CD4-positive, alpha-beta memory T cell (primary cell): ENCODE results near the gene TCF4. TPM values are rescaled to one million over a fixed set of nuclear protein-coding genes. Genes with fewer than 3 reads are reported as not detected.

Source experiments
- CTCF ChIA-PET: fragments of 350-600 bp; sonication (Branson Sonifier 250); formaldehyde crosslinking; loops from one replicate; lab custom pipeline; 2021; ENCODE audit warnings: inconsistent platforms; ENCODE audit not compliant: partially characterized antibody; lab: Charles Lee
- POLR2A ChIA-PET: fragments of 350-600 bp; sonication (Branson Sonifier 250); formaldehyde crosslinking; loops from one replicate; lab custom pipeline; 2021; ENCODE audit not compliant: partially characterized antibody; lab: Charles Lee
- DNase-seq, 5 donors: peaks; one replicate each; pipeline versions ENCODE4 v3.0.0 to v3.0.0-alpha.2; 2020 to 2022; ENCODE audit warnings: mixed read lengths in 1 of 5
- H3K27ac ChIP-seq: one replicate; pipeline ENCODE4 v1.7.0; 2013; ENCODE audit warnings: low read depth, low read length
- H3K27me3 ChIP-seq: 2 replicates; pipeline ENCODE4 v1.7.0; 2013; ENCODE audit warnings: mild to moderate bottlenecking, low read length, moderate library complexity; ENCODE audit not compliant: insufficient read depth
- H3K36me3 ChIP-seq: 2 replicates; pipeline ENCODE4 v1.7.0; 2013; ENCODE audit warnings: mild to moderate bottlenecking, low read length, moderate library complexity; ENCODE audit not compliant: insufficient read depth
- H3K4me1 ChIP-seq: 2 replicates; pipeline ENCODE4 v1.7.0; 2013; ENCODE audit warnings: mild to moderate bottlenecking, low read length, moderate library complexity; ENCODE audit not compliant: insufficient read depth
- H3K4me3 ChIP-seq, 2 donors: one replicate each; pipeline ENCODE4 v1.7.0; 2013; ENCODE audit warnings: low read length in 2 of 2, mild to moderate bottlenecking in 1 of 2
- H3K9me3 ChIP-seq, 2 donors: one replicate each; pipeline ENCODE4 v1.7.0; 2013; ENCODE audit warnings: low read length in 2 of 2, control low read depth in 1 of 2; ENCODE audit not compliant: control insufficient read depth in 1 of 2
- H3K27ac Mint-ChIP-seq, 7 donors: one replicate each; pipeline ENCODE4 v1.8.0; 2020 to 2021; ENCODE audit warnings: mixed read lengths in 7 of 7, mild to moderate bottlenecking in 6 of 7, inconsistent platforms in 3 of 7, moderate library complexity in 3 of 7
- H3K27me3 Mint-ChIP-seq, 2 donors: one replicate each; pipeline ENCODE4 v1.8.0; 2020 to 2021; ENCODE audit warnings: mixed read lengths in 2 of 2
- H3K36me3 Mint-ChIP-seq, 2 donors: one replicate each; pipeline ENCODE4 v1.8.0; 2020 to 2021; ENCODE audit warnings: mixed read lengths in 2 of 2, inconsistent platforms in 1 of 2, mild to moderate bottlenecking in 1 of 2
- H3K4me1 Mint-ChIP-seq, 4 donors: one replicate each; pipeline ENCODE4 v1.8.0; 2020 to 2021; ENCODE audit warnings: mixed read lengths in 4 of 4, mild to moderate bottlenecking in 1 of 4
- H3K4me3 Mint-ChIP-seq, 8 donors: one replicate each; pipeline ENCODE4 v1.8.0; 2020 to 2021; ENCODE audit warnings: mixed read lengths in 8 of 8, mild to moderate bottlenecking in 7 of 8, moderate library complexity in 6 of 8, inconsistent platforms in 3 of 8
- H3K9me3 Mint-ChIP-seq, 8 donors: one replicate each; pipeline ENCODE4 v1.8.0; 2020 to 2021; ENCODE audit warnings: mixed read lengths in 8 of 8, mild to moderate bottlenecking in 5 of 8, inconsistent platforms in 3 of 8, moderate library complexity in 1 of 8
- intact Hi-C: fragments of 100-400 bp; cut with micrococcal nuclease; formaldehyde crosslinking; loops from one replicate; pipeline ENCODE4 v1.15.1; 2023
- polyA plus RNA-seq, 2 donors: library from polyadenylated mRNA; unstranded; fragments of 300-500 nt; fragmentation: Illumina TruSeq; gene quantifications; one replicate each; pipeline ENCODE4 v1.2.3, GENCODE V29; 2021
- total RNA-seq, 2 experiments: library from RNA; stranded (reverse); gene quantifications; one replicate each; pipeline ENCODE4 v1.2.3, GENCODE V29; 2021

TCF4 gene
- total and polyA plus RNA-seq, 4 experiments from 2014 or later, result 0.11 to 2.2 (median 0.76) TPM

DNA sequence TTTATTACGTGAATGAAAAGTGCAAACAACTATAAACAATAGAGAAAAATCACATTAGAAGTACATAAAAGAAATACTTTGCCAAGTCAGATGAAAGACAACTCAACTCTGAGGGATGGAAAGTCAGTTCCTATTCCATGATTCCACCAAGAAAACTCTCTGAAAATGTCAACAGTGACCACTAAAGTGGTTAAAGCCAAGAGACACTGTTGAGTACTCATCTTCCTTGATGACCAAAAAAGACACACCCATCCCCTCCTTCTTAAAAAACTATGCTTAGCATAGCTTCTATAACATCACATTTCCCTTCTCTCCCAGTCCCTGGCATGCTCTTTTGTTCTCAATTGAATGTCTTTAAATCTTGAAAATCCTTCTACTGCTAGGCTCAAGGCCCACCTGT lies 160.0 kb downstream of the TCF4 start:
- intact Hi-C loops, result no loop called here
- Mint-ChIP-seq H3K9me3 (peaks cover 0 to 8% (median 0%) of the 10 kb centered on the region in 8 donors), H3K27me3 (peaks cover 0 to 3% of the 10 kb centered on the region in 2 donors), H3K4me3 (no peak overlapping the region), H3K4me1 (no peaks in the 10 kb centered on the region), H3K27ac (no peak overlapping the region), H3K36me3 (no peaks in the 10 kb centered on the region)
- no peak for DNase-seq
- ChIA-PET POLR2A (no interaction called here), CTCF (no interaction called here)
- Histone ChIP-seq H3K27me3 (no peaks in the 10 kb centered on the region), H3K4me3 (no peak overlapping the region), H3K36me3 (no peaks in the 10 kb centered on the region), H3K9me3 (no peaks in the 10 kb centered on the region), H3K4me1 (no peaks in the 10 kb centered on the region), H3K27ac (no peak overlapping the region)

GRCh38 chr18:55425698-55426097 lies 162.3 kb downstream of the TCF4 start:
- no peak overlapping the region for H3K4me3 ChIP-seq
- H3K36me3 ChIP-seq, result no peaks in the 10 kb centered on the region
- no peaks in the 10 kb centered on the region for H3K4me1 ChIP-seq
- POLR2A ChIA-PET, result no interaction called here
- Mint-ChIP-seq H3K9me3 (peaks cover 0 to 7% (median under 1%) of the 10 kb centered on the region in 8 donors), H3K4me3 (no peak overlapping the region), H3K4me1 (peaks cover 0 to 1% (median 0%) of the 10 kb centered on the region in 4 donors), H3K36me3 (no peaks in the 10 kb centered on the region), H3K27ac (no peak overlapping the region), H3K27me3 (peaks cover 0 to 3% of the 10 kb centered on the region in 2 donors)
- CTCF ChIA-PET, result interaction anchor here (0.7 to 1.2 kb wide), 2 partner anchors 10 to 36 kb away, joined by 3 to 4 read pairs; no protein-coding TSS in a partner anchor
- no peaks in the 10 kb centered on the region for H3K27me3 ChIP-seq
- H3K9me3 ChIP-seq, result no peaks in the 10 kb centered on the region
- H3K27ac ChIP-seq, result no peak overlapping the region
- intact Hi-C loops, result no loop called here
- no peak for DNase-seq

DNA sequence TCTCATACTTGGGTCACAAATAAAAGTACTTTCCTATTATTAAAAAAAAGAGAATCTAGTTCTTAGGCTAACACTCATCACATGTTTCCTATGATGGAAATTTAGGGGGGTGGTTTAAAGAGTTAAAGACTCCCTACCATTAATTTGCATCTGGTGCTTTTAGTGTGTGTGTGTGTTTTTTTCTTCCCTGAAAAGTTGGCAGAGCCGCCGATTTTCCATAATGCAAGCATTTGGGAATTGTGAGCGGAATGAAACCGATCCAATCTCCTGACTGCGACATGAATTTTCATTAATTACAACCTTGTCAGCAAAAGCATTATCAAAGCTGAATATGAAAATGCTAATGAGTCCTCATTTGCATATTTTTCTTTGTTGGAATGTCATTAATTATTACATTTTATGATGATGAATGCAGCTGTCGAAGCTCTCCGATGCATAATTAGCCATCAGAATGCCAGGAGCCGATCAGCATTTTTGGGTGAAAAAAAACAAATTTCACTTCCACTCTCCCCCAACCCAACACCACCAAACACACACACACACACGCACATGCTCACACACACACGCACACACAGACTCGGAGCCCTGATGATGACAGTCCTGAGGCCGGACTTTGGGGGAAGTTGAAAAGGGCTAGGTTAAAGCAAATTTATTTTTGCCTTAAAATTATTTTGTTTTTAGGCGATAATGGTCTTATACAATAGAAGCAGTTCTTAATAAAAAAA lies 165.4 kb downstream of the TCF4 start:
- peaks cover 0 to 4% (median under 1%) of the 10 kb centered on the region in 8 donors for H3K9me3 Mint-ChIP-seq
- H3K4me3 Mint-ChIP-seq, result no peak overlapping the region
- H3K36me3 Mint-ChIP-seq, result no peaks in the 10 kb centered on the region
- DNase-seq, result no peak
- Histone ChIP-seq H3K27ac (no peak overlapping the region), H3K9me3 (no peaks in the 10 kb centered on the region), H3K36me3 (no peaks in the 10 kb centered on the region), H3K4me1 (no peaks in the 10 kb centered on the region), H3K27me3 (no peaks in the 10 kb centered on the region), H3K4me3 (no peak overlapping the region)
- intact Hi-C loops, result no loop called here
- CTCF ChIA-PET, result interaction anchor here (1.9 kb wide), 1 partner anchor 7 kb away, joined by 8 read pairs; no protein-coding TSS in a partner anchor
- peaks cover 0 to 2% of the 10 kb centered on the region in 2 donors for H3K27me3 Mint-ChIP-seq
- POLR2A ChIA-PET, result no interaction called here
- H3K27ac Mint-ChIP-seq, result no peak overlapping the region
- H3K4me1 Mint-ChIP-seq, result peaks cover 0 to 5% (median under 1%) of the 10 kb centered on the region in 4 donors

DNA sequence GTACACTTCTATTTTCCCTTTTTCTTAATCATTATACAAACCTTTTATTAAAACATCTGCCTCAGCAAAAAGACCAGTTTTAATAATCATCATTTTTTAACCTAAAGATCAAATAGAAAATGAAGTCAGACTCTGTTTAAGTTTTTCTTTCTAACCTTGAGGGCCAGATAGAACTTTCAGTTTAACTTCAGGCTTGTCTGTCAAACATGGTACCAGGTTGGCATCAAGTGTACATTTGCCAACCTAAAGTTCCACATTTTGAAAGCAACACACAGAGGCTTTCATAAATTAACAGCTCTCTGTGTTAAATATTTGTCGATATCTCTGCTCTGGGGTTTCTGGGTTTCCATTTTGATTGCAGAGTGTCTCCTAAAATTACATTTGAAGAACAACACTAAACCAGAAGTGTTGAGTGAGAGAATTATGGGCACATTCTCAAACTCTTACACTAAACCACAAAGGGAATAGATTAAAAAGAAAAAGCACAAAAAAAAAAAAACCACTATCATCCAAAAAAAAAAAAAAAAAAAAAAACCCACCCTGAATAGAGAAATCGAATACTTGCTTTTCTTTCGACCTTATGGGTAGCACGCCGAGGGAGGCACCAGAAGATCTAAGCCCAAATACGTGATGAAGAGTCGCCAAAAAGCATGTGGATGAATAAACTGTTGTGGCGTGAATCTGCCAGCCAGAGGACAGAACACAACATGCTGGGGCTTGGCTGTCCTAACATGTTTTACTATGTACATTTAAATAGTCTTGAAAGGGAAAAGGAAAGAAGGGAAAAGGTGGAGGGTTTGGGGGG lies 166.2 kb downstream of the TCF4 start:
- no peaks in the 10 kb centered on the region for H3K36me3 Mint-ChIP-seq
- Histone ChIP-seq H3K27me3 (no peaks in the 10 kb centered on the region), H3K27ac (no peak overlapping the region), H3K4me3 (no peak overlapping the region), H3K36me3 (no peaks in the 10 kb centered on the region), H3K4me1 (no peaks in the 10 kb centered on the region), H3K9me3 (no peaks in the 10 kb centered on the region)
- peaks cover 0 to 2% of the 10 kb centered on the region in 2 donors for H3K27me3 Mint-ChIP-seq
- CTCF ChIA-PET, result no interaction called here
- POLR2A ChIA-PET, result no interaction called here
- intact Hi-C loops, result no loop called here
- no peak overlapping the region for H3K27ac Mint-ChIP-seq
- peaks cover 0 to 4% (median under 1%) of the 10 kb centered on the region in 8 donors for H3K9me3 Mint-ChIP-seq
- DNase-seq, result no peak
- H3K4me3 Mint-ChIP-seq, result no peak overlapping the region
- H3K4me1 Mint-ChIP-seq, result peaks cover 0 to 5% (median under 1%) of the 10 kb centered on the region in 4 donors

- no peak overlapping the region for H3K27ac Mint-ChIP-seq
- H3K27ac ChIP-seq, result no peak overlapping the region
- H3K4me3 ChIP-seq, result no peak overlapping the region
- H3K4me1 Mint-ChIP-seq, result peaks cover 0 to 5% (median under 1%) of the 10 kb centered on the region in 4 donors
- intact Hi-C loops, result no loop called here
- DNase-seq, result no peak
- no peak overlapping the region for H3K4me3 Mint-ChIP-seq
- H3K27me3 Mint-ChIP-seq, result peaks cover 0 to 2% of the 10 kb centered on the region in 2 donors
- H3K9me3 ChIP-seq, result no peaks in the 10 kb centered on the region
- H3K36me3 Mint-ChIP-seq, result no peaks in the 10 kb centered on the region
- ChIA-PET CTCF (no interaction called here), POLR2A (no interaction called here)
- H3K9me3 Mint-ChIP-seq, result peaks cover 0 to 4% (median under 1%) of the 10 kb centered on the region in 8 donors
- H3K4me1 ChIP-seq, result no peaks in the 10 kb centered on the region
- no peaks in the 10 kb centered on the region for H3K27me3 ChIP-seq
- no peaks in the 10 kb centered on the region for H3K36me3 ChIP-seq
Measured at GRCh38 chr18:55421308-55421614, 166.7 kb downstream of the TCF4 start.

DNA sequence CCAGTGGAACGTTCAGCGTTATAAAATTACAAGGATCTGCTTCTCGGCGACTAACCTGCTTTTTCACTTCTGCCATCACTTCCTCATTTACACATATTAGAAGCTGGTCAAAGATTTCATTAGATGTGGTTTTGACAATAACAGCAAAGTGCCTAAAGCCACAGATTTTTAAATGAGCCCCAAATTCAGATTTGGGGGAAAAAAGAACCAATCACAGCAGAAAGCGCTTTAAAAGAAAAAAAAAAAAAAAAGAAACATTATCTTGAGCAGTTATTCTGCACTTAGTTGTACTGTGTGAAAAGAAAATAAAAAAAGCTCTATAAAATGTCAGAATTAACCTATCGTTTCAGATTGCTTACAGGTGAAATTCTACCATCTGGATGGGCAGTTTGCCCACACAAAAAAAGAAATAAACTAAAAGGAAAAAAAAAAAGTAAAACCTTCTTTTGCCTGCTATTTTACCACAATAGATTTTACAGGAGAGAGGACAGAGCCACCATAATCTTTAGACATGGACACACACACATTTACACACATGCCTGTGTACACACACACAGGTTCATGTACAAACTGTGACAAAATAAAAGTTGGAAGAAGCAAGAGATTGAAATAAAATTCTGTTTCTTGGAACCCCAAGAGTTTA lies 167.2 kb downstream of the TCF4 start:
- peaks cover 0 to 2% of the 10 kb centered on the region in 2 donors for H3K27me3 Mint-ChIP-seq
- peaks cover 0 to 4% (median under 1%) of the 10 kb centered on the region in 8 donors for H3K9me3 Mint-ChIP-seq
- peaks cover 0 to 5% (median under 1%) of the 10 kb centered on the region in 4 donors for H3K4me1 Mint-ChIP-seq
- no peak overlapping the region for H3K27ac Mint-ChIP-seq
- no peak for DNase-seq
- no peaks in the 10 kb centered on the region for H3K9me3 ChIP-seq
- no peaks in the 10 kb centered on the region for H3K36me3 ChIP-seq
- ChIA-PET POLR2A (no interaction called here), CTCF (no interaction called here)
- H3K4me3 ChIP-seq, result no peak overlapping the region
- H3K27ac ChIP-seq, result no peak overlapping the region
- no peaks in the 10 kb centered on the region for H3K27me3 ChIP-seq
- H3K36me3 Mint-ChIP-seq, result no peaks in the 10 kb centered on the region
- no peak overlapping the region for H3K4me3 Mint-ChIP-seq
- H3K4me1 ChIP-seq, result no peaks in the 10 kb centered on the region
- intact Hi-C loops, result no loop called here
